Measurements from ENCODE around the gene NKAIN2.
A peak's percentile ranks its signal among the peaks of the same experiment; 100 is the strongest.
"Not testable (repeated sequence)": the region's sequence is repeated elsewhere in the genome, so short reads cannot be mapped to it uniquely, and the experiment has no call there.

Gene NKAIN2

GRCh38 chr6:124712532-124712931 is 908.9 kb downstream of the NKAIN2 start:
- H3K4me1 ChIP-seq (ENCODE audit: control insufficient read depth in 1 of 2, insufficient read depth in 2 of 2, low read length in 2 of 2); DNase-seq; H3K14ac ChIP-seq (ENCODE audit: low read length); H3K9me3 ChIP-seq (ENCODE audit: insufficient read depth, low read depth, low read length); H3K23ac ChIP-seq (ENCODE audit: low read length); H3K79me1 ChIP-seq (ENCODE audit: low read length); H4K12ac ChIP-seq (ENCODE audit: low read depth, low read length); H2BK12ac ChIP-seq (ENCODE audit: low read length); H4K91ac ChIP-seq (ENCODE audit: low read depth, low read length); H3K36me3 ChIP-seq (ENCODE audit: control insufficient read depth in 1 of 2, insufficient read depth in 2 of 2, low read length in 2 of 2); H2BK120ac ChIP-seq (ENCODE audit: insufficient read depth, low read length, poor library complexity); H3K18ac ChIP-seq (ENCODE audit: low read length); H3K9ac ChIP-seq (ENCODE audit: low read length); H3K4me3 ChIP-seq (ENCODE audit: low read depth, low read length); H3K4ac ChIP-seq (ENCODE audit: low read depth, low read length); H4K8ac ChIP-seq (ENCODE audit: low read depth, low read length); H3K4me2 ChIP-seq (ENCODE audit: low read length); H3K27ac ChIP-seq (ENCODE audit: low read depth, low read length); H3K27me3 ChIP-seq (ENCODE audit: insufficient read depth, low read length); H2AK5ac ChIP-seq (ENCODE audit: low read length); H2BK5ac ChIP-seq (ENCODE audit: low read depth, low read length, poor library complexity); H2AFZ ChIP-seq (ENCODE audit: insufficient read depth, low read length, poor library complexity); H3K79me2 ChIP-seq (ENCODE audit: control insufficient read depth, insufficient read depth, low read length, poor library complexity): not testable (repeated sequence)
- no CpG with 5 or more reads among the region's 17 CpGs for WGBS (ENCODE audit: extremely low coverage, insufficient coverage, insufficient read length)

- no CpG with 5 or more reads among the region's 2 CpGs for WGBS (ENCODE audit: extremely low coverage, insufficient coverage, insufficient read length)
- DNase-seq = no peak
Observed at GRCh38 chr6:124714728-124715127, 911.1 kb downstream of the NKAIN2 start.

GRCh38 chr6:124719913-124720312 is 916.2 kb downstream of the NKAIN2 start:
- Histone ChIP-seq H3K23ac (ENCODE audit: low read length) (no peak overlapping the region), H3K18ac (ENCODE audit: low read length) (no peak overlapping the region), H2AK5ac (ENCODE audit: low read length) (no peak overlapping the region), H3K27me3 (ENCODE audit: insufficient read depth, low read length) (no peaks in the 10 kb centered on the region), H4K91ac (ENCODE audit: low read depth, low read length) (no peak overlapping the region), H3K4me2 (ENCODE audit: low read length) (no peak overlapping the region), H3K36me3 (ENCODE audit: control insufficient read depth in 1 of 2, insufficient read depth in 2 of 2, low read length in 2 of 2) (no peaks in the 10 kb centered on the region), H4K8ac (ENCODE audit: low read depth, low read length) (no peak overlapping the region), H2BK120ac (ENCODE audit: insufficient read depth, low read length, poor library complexity) (no peak overlapping the region), H3K9ac (ENCODE audit: low read length) (no peak overlapping the region), H2AFZ (ENCODE audit: insufficient read depth, low read length, poor library complexity) (no peak overlapping the region), H3K27ac (ENCODE audit: low read depth, low read length) (no peak overlapping the region), H3K4ac (ENCODE audit: low read depth, low read length) (no peak overlapping the region), H3K79me1 (ENCODE audit: low read length) (no peaks in the 10 kb centered on the region), H3K14ac (ENCODE audit: low read length) (no peak overlapping the region), H3K4me3 (ENCODE audit: low read depth, low read length) (no peak overlapping the region), H3K4me1 (ENCODE audit: control insufficient read depth in 1 of 2, insufficient read depth in 2 of 2, low read length in 2 of 2) (no peaks in the 10 kb centered on the region), H3K79me2 (ENCODE audit: control insufficient read depth, insufficient read depth, low read length, poor library complexity) (no peaks in the 10 kb centered on the region), H2BK12ac (ENCODE audit: low read length) (no peak overlapping the region), H2BK5ac (ENCODE audit: low read depth, low read length, poor library complexity) (no peak overlapping the region), H3K9me3 (ENCODE audit: insufficient read depth, low read depth, low read length) (no peaks in the 10 kb centered on the region), H4K12ac (ENCODE audit: low read depth, low read length) (no peak overlapping the region)
- peak in 1 of 2 donors; percentile 66 for DNase-seq

More at GRCh38 chr6:124714728-124715127, 911.1 kb downstream of the NKAIN2 start:
- H4K91ac ChIP-seq (ENCODE audit: low read depth, low read length) = no peak overlapping the region
- no peak overlapping the region for H2BK12ac ChIP-seq (ENCODE audit: low read length)
- H3K23ac ChIP-seq (ENCODE audit: low read length) = no peak overlapping the region
- H3K4ac ChIP-seq (ENCODE audit: low read depth, low read length) = no peak overlapping the region
- no peak overlapping the region for H2AFZ ChIP-seq (ENCODE audit: insufficient read depth, low read length, poor library complexity)
- H3K36me3 ChIP-seq (ENCODE audit: control insufficient read depth in 1 of 2, insufficient read depth in 2 of 2, low read length in 2 of 2) = no peaks in the 10 kb centered on the region
- no peak overlapping the region for H2BK5ac ChIP-seq (ENCODE audit: low read depth, low read length, poor library complexity)
- H4K12ac ChIP-seq (ENCODE audit: low read depth, low read length) = no peak overlapping the region
- no peak overlapping the region for H3K14ac ChIP-seq (ENCODE audit: low read length)
- no peak overlapping the region for H4K8ac ChIP-seq (ENCODE audit: low read depth, low read length)
- no peaks in the 10 kb centered on the region for H3K79me1 ChIP-seq (ENCODE audit: low read length)
- no peaks in the 10 kb centered on the region for H3K27me3 ChIP-seq (ENCODE audit: insufficient read depth, low read length)
- no peaks in the 10 kb centered on the region for H3K4me1 ChIP-seq (ENCODE audit: control insufficient read depth in 1 of 2, insufficient read depth in 2 of 2, low read length in 2 of 2)
- no peaks in the 10 kb centered on the region for H3K9me3 ChIP-seq (ENCODE audit: insufficient read depth, low read depth, low read length)
- H3K4me3 ChIP-seq (ENCODE audit: low read depth, low read length) = no peak overlapping the region
- H3K18ac ChIP-seq (ENCODE audit: low read length) = no peak overlapping the region
- no peak overlapping the region for H3K9ac ChIP-seq (ENCODE audit: low read length)
- H2AK5ac ChIP-seq (ENCODE audit: low read length) = no peak overlapping the region
- H3K27ac ChIP-seq (ENCODE audit: low read depth, low read length) = no peak overlapping the region
- H3K4me2 ChIP-seq (ENCODE audit: low read length) = no peak overlapping the region
- no peaks in the 10 kb centered on the region for H3K79me2 ChIP-seq (ENCODE audit: control insufficient read depth, insufficient read depth, low read length, poor library complexity)
- H2BK120ac ChIP-seq (ENCODE audit: insufficient read depth, low read length, poor library complexity) = no peak overlapping the region

GRCh38 chr6:124721331-124721730 is 917.7 kb downstream of the NKAIN2 start:
- no peak overlapping the region for H3K4me3 ChIP-seq (ENCODE audit: low read depth, low read length)
- H4K8ac ChIP-seq (ENCODE audit: low read depth, low read length) = no peak overlapping the region
- no peak overlapping the region for H2BK5ac ChIP-seq (ENCODE audit: low read depth, low read length, poor library complexity)
- H3K79me2 ChIP-seq (ENCODE audit: control insufficient read depth, insufficient read depth, low read length, poor library complexity) = no peaks in the 10 kb centered on the region
- H3K18ac ChIP-seq (ENCODE audit: low read length) = no peak overlapping the region
- no peaks in the 10 kb centered on the region for H3K36me3 ChIP-seq (ENCODE audit: control insufficient read depth in 1 of 2, insufficient read depth in 2 of 2, low read length in 2 of 2)
- no peak overlapping the region for H3K23ac ChIP-seq (ENCODE audit: low read length)
- no peaks in the 10 kb centered on the region for H3K9me3 ChIP-seq (ENCODE audit: insufficient read depth, low read depth, low read length)
- WGBS (ENCODE audit: extremely low coverage, insufficient coverage, insufficient read length) = no CpG with 5 or more reads among the region's 11 CpGs
- no peaks in the 10 kb centered on the region for H3K27me3 ChIP-seq (ENCODE audit: insufficient read depth, low read length)
- no peak overlapping the region for H3K9ac ChIP-seq (ENCODE audit: low read length)
- no peak overlapping the region for H3K4me2 ChIP-seq (ENCODE audit: low read length)
- no peak overlapping the region for H4K91ac ChIP-seq (ENCODE audit: low read depth, low read length)
- no peak overlapping the region for H2BK120ac ChIP-seq (ENCODE audit: insufficient read depth, low read length, poor library complexity)
- H2BK12ac ChIP-seq (ENCODE audit: low read length) = no peak overlapping the region
- no peaks in the 10 kb centered on the region for H3K79me1 ChIP-seq (ENCODE audit: low read length)
- H2AFZ ChIP-seq (ENCODE audit: insufficient read depth, low read length, poor library complexity) = no peak overlapping the region
- no peak for DNase-seq
- H3K14ac ChIP-seq (ENCODE audit: low read length) = no peak overlapping the region
- H4K12ac ChIP-seq (ENCODE audit: low read depth, low read length) = no peak overlapping the region
- no peak overlapping the region for H2AK5ac ChIP-seq (ENCODE audit: low read length)
- H3K4me1 ChIP-seq (ENCODE audit: control insufficient read depth in 1 of 2, insufficient read depth in 2 of 2, low read length in 2 of 2) = no peaks in the 10 kb centered on the region
- no peak overlapping the region for H3K27ac ChIP-seq (ENCODE audit: low read depth, low read length)
- H3K4ac ChIP-seq (ENCODE audit: low read depth, low read length) = no peak overlapping the region
